Caki2 (cell line): ENCODE data around the gene OR8D4. TPM values are rescaled to one million over a fixed set of nuclear protein-coding genes. Genes with fewer than 3 reads are reported as not detected.

Experiments used
- DNase-seq: peaks from one replicate; pipeline ENCODE4 v3.0.0-alpha.2; 2015; ENCODE audit warnings: low read depth
- in situ Hi-C: cut with HindIII; loops from 2 replicates; pipeline ENCODE4 v1.10.0; 2016; ENCODE audit warnings: low sequenced_read_pairs, low pct_unique_long_range_greater_than_20kb, mixed read lengths
- total RNA-seq: library from RNA; depleted of rRNA; stranded (reverse); fragments of >200 nt; shearing (Covaris generic); gene quantifications from 2 replicates; pipeline ENCODE4 v1.2.3, GENCODE V29; 2014; ENCODE audit warnings: low replicate concordance; rRNA removed

The OR8D4 gene
- total RNA-seq, 1 experiment from 2014 or later, result not detected

DNA sequence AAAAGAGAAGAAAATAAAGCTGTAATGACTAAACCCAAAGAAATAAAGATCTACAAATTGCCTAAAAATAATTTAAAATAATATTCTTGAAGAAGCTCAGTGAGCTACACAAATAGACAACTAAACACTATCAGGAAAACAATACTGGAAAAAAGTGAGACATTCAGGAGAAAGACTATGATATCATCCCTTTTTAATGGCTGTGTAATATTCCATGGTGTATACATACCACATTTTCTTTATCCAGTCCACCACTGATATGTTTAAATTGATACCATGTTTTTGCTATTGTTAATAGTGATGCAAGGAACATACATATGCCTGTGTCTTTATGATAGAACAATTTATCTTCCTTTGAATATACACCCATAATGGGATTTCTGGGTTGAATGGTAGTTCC, 54.8 kb downstream of the OR8D4 start:
- in situ Hi-C loops, result no loop called here
- no peak for DNase-seq

Other genes starting within 250 kb of the OR8D4 start
- gene SCN3B, start 247.5 kb upstream of the OR8D4 start, total RNA-seq, result not detected in 2 replicates
- gene ZNF202, start 160.5 kb upstream of the OR8D4 start, total RNA-seq, result 7.4 and 25.7 TPM in 2 replicates
- gene OR6X1, start 147.6 kb upstream of the OR8D4 start, total RNA-seq, result not detected in 2 replicates
- not detected in 2 replicates for gene OR6M1, start 95.8 kb upstream of the OR8D4 start, total RNA-seq
- not detected in 2 replicates for gene TMEM225, start 16.5 kb upstream of the OR8D4 start, total RNA-seq
- not detected in 2 replicates for gene OR4D5, start 37.5 kb downstream of the OR8D4 start, total RNA-seq
- gene OR6T1, start 41.7 kb downstream of the OR8D4 start, total RNA-seq, result not detected in 2 replicates
- gene OR10S1, start 75.6 kb downstream of the OR8D4 start, total RNA-seq, result not detected in 2 replicates
- not detected in 2 replicates for gene OR10G6, start 93.0 kb downstream of the OR8D4 start, total RNA-seq
- gene OR10G4, start 110.8 kb downstream of the OR8D4 start, total RNA-seq, result not detected in 2 replicates
- not detected in 2 replicates for gene OR10G9, start 120.8 kb downstream of the OR8D4 start, total RNA-seq
- not detected in 2 replicates for gene OR10G8, start 124.6 kb downstream of the OR8D4 start, total RNA-seq
- gene OR10G7, start 139.2 kb downstream of the OR8D4 start, total RNA-seq, result not detected in 2 replicates
- gene VWA5A, start 213.3 kb downstream of the OR8D4 start, total RNA-seq, result 6.9 and 10.6 TPM in 2 replicates